ENCODE measurements around the gene CA14.
"Not testable (repeated sequence)": the region's sequence is repeated elsewhere in the genome, so short reads cannot be mapped to it uniquely, and the experiment has no call there.

Gene CA14

GRCh38 chr1:150235852-150236613, 21.5 kb upstream of the CA14 start, which contains the start of gene ANP32E:
TSS of gene ANP32E (minus strand) at chr1:150236112. CDS start at chr1:150235786, 326 bp downstream.
- in situ Hi-C loops (cut with MboI; ENCODE audit: low sequenced_read_pairs), result no loop called here

- in situ Hi-C loops (cut with MboI; ENCODE audit: low sequenced_read_pairs), result no loop called here
These were observed 20.9 kb upstream of the CA14 start for GRCh38 chr1:150236614-150237100.

GRCh38 chr1:150237176-150237575, 20.4 kb upstream of the CA14 start:
- in situ Hi-C loops (cut with MboI; ENCODE audit: low sequenced_read_pairs), result not testable (repeated sequence)

- in situ Hi-C loops (cut with MboI; ENCODE audit: low sequenced_read_pairs), result no loop called here
These were observed 19.8 kb upstream of the CA14 start for GRCh38 chr1:150237746-150238145.

GRCh38 chr1:150243003-150243402, 14.6 kb upstream of the CA14 start:
- in situ Hi-C loops (cut with MboI; ENCODE audit: low sequenced_read_pairs), result no loop called here

GRCh38 chr1:150249936-150250335, 7.6 kb upstream of the CA14 start:
- in situ Hi-C loops (cut with MboI; ENCODE audit: low sequenced_read_pairs), result loop anchor here (10.0 kb wide), 1 partner anchor 305 kb away; no protein-coding TSS in a partner anchor

- in situ Hi-C loops (cut with MboI; ENCODE audit: low sequenced_read_pairs), result loop anchor here (10.0 kb wide), 1 partner anchor 299 kb away; no protein-coding TSS in a partner anchor
These were observed 1.4 kb upstream of the CA14 start for GRCh38 chr1:150256198-150256553.

- in situ Hi-C loops (cut with MboI; ENCODE audit: low sequenced_read_pairs), result loop anchor here (10.0 kb wide), 1 partner anchor 298 kb away; no protein-coding TSS in a partner anchor
These were observed 826 bp upstream of the CA14 start for GRCh38 chr1:150256554-150257341.

GRCh38 chr1:150259217-150259616, 1.6 kb downstream of the CA14 start:
- in situ Hi-C loops (cut with MboI; ENCODE audit: low sequenced_read_pairs), result loop anchor here (10.0 kb wide), 1 partner anchor 296 kb away; no protein-coding TSS in a partner anchor

- in situ Hi-C loops (cut with MboI; ENCODE audit: low sequenced_read_pairs), result loop anchor here (10.0 kb wide), 1 partner anchor 295 kb away; no protein-coding TSS in a partner anchor
These were observed 2.4 kb downstream of the CA14 start for GRCh38 chr1:150259758-150260669.

GRCh38 chr1:150261367-150261766, 3.8 kb downstream of the CA14 start:
- in situ Hi-C loops (cut with MboI; ENCODE audit: low sequenced_read_pairs), result no loop called here

GRCh38 chr1:150262388-150263320, 5.1 kb downstream of the CA14 start:
- in situ Hi-C loops (cut with MboI; ENCODE audit: low sequenced_read_pairs), result no loop called here

GRCh38 chr1:150263549-150263948, 6.0 kb downstream of the CA14 start:
- in situ Hi-C loops (cut with MboI; ENCODE audit: low sequenced_read_pairs), result no loop called here

- in situ Hi-C loops (cut with MboI; ENCODE audit: low sequenced_read_pairs), result no loop called here
These were observed 10.3 kb downstream of the CA14 start for GRCh38 chr1:150267896-150268295.

- in situ Hi-C loops (cut with MboI; ENCODE audit: low sequenced_read_pairs), result no loop called here
These were observed 10.7 kb downstream of the CA14 start for GRCh38 chr1:150268340-150268704.

- in situ Hi-C loops (cut with MboI; ENCODE audit: low sequenced_read_pairs), result no loop called here
These were observed 11.3 kb downstream of the CA14 start, which contains the start of gene APH1A for GRCh38 chr1:150268705-150269403. TSS of gene APH1A (minus strand) at chr1:150269016. CDS start at chr1:150268810, 206 bp downstream.

GRCh38 chr1:150269451-150269850, 11.9 kb downstream of the CA14 start:
- in situ Hi-C loops (cut with MboI; ENCODE audit: low sequenced_read_pairs), result no loop called here

GRCh38 chr1:150271291-150271959, 13.9 kb downstream of the CA14 start:
- in situ Hi-C loops (cut with MboI; ENCODE audit: low sequenced_read_pairs), result no loop called here
